ENCODE measurements around the gene AATF.

AATF gene

DNA sequence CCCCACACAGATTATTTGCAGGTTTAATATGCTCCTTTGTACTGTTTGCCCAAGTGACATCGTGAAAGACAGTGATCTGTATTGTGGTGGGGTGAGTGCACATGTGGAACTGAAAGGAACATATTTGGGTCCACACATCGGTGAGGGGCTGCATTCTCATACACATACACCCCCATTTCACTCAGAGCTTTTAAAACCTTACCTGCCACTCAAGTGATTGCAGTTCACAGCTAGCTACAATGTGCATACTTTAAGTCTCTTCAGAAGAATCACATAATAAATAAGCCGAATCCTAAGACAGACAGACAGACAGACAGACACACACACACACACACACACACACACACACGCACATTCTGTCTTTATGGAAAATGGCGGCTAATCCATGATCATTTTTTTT lies 102.6 kb downstream of the AATF start:
- no peak overlapping the region for H3K27ac Mint-ChIP-seq
- no peaks in the 10 kb centered on the region for H3K9me3 Mint-ChIP-seq
- peaks cover 10% of the 10 kb centered on the region for H3K36me3 Mint-ChIP-seq (ENCODE audit: low read depth)

DNA sequence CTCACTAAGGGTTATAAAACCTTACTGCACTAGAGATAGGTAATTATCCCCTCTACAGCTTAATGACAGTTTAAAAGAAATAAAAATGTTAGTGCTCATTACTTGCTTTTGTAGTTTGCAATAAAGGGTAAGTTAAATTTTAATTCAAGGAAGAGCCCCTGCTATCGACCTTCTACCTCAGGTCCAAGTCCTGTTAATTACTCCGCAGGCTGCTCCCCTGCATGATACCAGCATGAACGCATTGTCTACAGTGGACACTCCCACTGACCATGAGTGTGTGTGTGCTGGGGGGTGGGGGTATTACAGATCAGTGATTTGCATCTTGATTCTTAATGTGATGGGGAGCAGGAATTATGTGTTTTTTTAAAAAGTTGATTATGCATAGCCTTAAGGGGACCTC lies 103.1 kb downstream of the AATF start:
- Mint-ChIP-seq H3K36me3 (ENCODE audit: low read depth) (peaks cover 10% of the 10 kb centered on the region), H3K9me3 (no peaks in the 10 kb centered on the region), H3K27ac (no peak overlapping the region), H3K4me1 (ENCODE audit: low read depth) (peaks cover 10% of the 10 kb centered on the region), H3K27me3 (ENCODE audit: low read depth) (no peaks in the 10 kb centered on the region), H3K4me3 (no peak overlapping the region)

More for the DNA sequence above, 102.6 kb downstream of the AATF start:
- no peak overlapping the region for H3K4me3 Mint-ChIP-seq
- H3K4me1 Mint-ChIP-seq (ENCODE audit: low read depth) = peaks cover 10% of the 10 kb centered on the region
- no peaks in the 10 kb centered on the region for H3K27me3 Mint-ChIP-seq (ENCODE audit: low read depth)

DNA sequence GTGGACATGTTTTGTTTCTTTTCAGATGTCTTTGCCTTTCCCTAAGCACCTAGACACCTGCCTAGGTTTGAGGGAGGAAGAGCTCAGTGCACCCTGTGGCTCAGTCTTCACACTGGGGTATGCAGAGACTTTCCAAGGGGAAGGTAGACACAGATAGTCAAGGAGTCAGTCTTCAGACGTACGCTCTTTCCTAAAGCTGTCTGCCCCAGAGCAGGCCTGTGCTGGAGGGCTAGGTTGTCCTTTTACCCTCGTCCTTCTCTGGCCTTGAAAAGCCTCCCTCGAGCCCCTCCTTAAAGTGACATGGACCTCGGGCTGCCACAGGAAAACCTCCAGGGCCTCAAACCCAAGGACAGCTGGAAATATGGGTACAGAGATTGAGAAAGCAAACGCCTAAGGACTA lies 103.7 kb downstream of the AATF start:
- H3K4me1 Mint-ChIP-seq (ENCODE audit: low read depth) = peaks cover 9% of the 10 kb centered on the region
- H3K27me3 Mint-ChIP-seq (ENCODE audit: low read depth) = no peaks in the 10 kb centered on the region
- H3K36me3 Mint-ChIP-seq (ENCODE audit: low read depth) = peaks cover 12% of the 10 kb centered on the region
- no peak overlapping the region for H3K27ac Mint-ChIP-seq
- H3K4me3 Mint-ChIP-seq = no peak overlapping the region
- no peaks in the 10 kb centered on the region for H3K9me3 Mint-ChIP-seq

DNA sequence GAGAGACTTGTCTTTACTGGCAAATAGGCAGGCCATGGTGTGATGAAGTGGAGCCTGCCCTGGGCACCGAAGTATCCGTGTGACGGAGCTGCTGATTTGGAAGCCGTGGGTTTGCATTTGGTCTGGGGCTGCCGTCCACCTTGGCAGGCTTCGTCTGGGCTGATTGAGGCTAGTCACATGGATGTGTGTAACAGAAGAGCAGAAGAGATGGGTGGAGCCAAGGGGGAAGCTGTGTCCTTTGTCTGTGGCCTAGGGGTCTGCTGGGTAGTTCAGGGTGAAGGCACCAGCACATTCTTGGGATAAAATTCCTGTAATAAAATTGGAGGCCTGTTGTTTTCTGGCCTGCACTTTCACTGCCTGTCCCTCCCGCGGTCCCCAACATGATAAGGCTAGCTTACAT lies 106.1 kb downstream of the AATF start:
- Mint-ChIP-seq H3K27ac (no peak overlapping the region), H3K36me3 (ENCODE audit: low read depth) (peaks cover 10% of the 10 kb centered on the region)

DNA sequence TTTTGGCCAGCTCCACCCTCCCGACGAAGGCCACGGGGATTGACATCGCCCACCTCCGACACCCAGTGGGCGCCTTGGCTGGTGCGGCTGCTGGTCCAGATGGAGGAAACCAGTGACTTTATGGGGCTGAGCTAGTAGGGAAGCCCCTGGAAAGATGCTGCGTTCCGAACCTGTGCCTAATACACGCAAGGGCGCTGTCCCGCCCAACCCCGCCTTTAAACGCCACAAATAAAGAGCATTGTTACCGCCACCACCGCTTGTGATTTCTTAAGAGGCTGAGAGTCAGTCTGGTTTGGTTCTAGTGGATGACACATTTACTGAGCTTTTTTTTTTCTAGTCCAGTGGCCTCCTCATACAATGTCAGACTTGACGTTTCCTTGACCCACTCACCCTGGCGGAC lies 107.9 kb downstream of the AATF start:
- peaks cover 10% of the 10 kb centered on the region for H3K36me3 Mint-ChIP-seq (ENCODE audit: low read depth)
- no peak overlapping the region for H3K4me3 Mint-ChIP-seq
- H3K27ac Mint-ChIP-seq = no peak overlapping the region
- H3K9me3 Mint-ChIP-seq = no peaks in the 10 kb centered on the region
- H3K27me3 Mint-ChIP-seq (ENCODE audit: low read depth) = no peaks in the 10 kb centered on the region
- H3K4me1 Mint-ChIP-seq (ENCODE audit: low read depth) = no peaks in the 10 kb centered on the region

More for the DNA sequence above, 106.1 kb downstream of the AATF start:
- no peaks in the 10 kb centered on the region for H3K9me3 Mint-ChIP-seq
- H3K4me1 Mint-ChIP-seq (ENCODE audit: low read depth) = no peaks in the 10 kb centered on the region
- no peak overlapping the region for H3K4me3 Mint-ChIP-seq
- H3K27me3 Mint-ChIP-seq (ENCODE audit: low read depth) = no peaks in the 10 kb centered on the region

DNA sequence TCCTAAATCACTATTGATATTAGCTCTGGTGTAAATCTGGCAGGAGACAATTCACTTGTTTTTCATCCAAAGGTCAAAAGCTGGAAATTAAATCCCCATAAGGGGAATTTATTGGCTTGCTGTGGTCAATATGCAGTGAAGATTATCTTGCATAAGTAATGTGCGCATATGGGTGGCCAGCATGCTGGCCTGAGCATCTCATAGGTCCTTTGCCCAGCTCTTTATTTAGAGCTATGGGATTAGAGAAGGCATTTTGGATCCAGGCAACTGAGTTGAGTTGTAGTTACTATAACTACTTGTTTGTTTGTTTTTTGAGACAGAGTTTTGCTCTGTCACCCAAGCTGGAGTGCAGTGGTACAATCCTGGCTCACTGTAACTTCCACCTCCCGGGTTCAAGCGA lies 110.7 kb downstream of the AATF start:
- no peaks in the 10 kb centered on the region for H3K27me3 Mint-ChIP-seq (ENCODE audit: low read depth)
- no peaks in the 10 kb centered on the region for H3K9me3 Mint-ChIP-seq
- H3K4me1 Mint-ChIP-seq (ENCODE audit: low read depth) = no peaks in the 10 kb centered on the region
- no peak overlapping the region for H3K4me3 Mint-ChIP-seq
- no peak overlapping the region for H3K27ac Mint-ChIP-seq
- H3K36me3 Mint-ChIP-seq (ENCODE audit: low read depth) = peaks cover 7% of the 10 kb centered on the region

DNA sequence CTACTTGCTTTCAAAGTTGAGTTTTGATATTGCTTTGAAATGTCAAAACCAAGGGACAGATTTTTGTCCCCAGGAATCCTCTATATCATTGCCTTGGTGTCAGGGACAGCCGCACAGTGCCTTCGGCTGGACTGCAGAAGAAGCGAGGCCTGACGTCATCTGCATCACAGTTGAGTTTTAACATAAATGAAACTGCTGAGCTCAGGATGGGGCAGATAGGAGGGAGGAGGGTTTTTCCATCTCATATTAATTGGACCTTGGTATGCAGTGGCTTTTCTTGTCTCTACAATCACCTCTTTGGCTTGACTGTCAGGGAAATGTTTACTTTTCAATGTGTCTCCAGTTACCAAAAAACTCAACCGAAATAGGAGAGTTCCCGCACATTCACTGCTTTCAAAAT lies 111.3 kb downstream of the AATF start:
- Mint-ChIP-seq H3K9me3 (no peaks in the 10 kb centered on the region), H3K4me3 (no peak overlapping the region), H3K36me3 (ENCODE audit: low read depth) (peaks cover 7% of the 10 kb centered on the region), H3K27ac (no peak overlapping the region), H3K4me1 (ENCODE audit: low read depth) (no peaks in the 10 kb centered on the region), H3K27me3 (ENCODE audit: low read depth) (peaks cover 3% of the 10 kb centered on the region)

DNA sequence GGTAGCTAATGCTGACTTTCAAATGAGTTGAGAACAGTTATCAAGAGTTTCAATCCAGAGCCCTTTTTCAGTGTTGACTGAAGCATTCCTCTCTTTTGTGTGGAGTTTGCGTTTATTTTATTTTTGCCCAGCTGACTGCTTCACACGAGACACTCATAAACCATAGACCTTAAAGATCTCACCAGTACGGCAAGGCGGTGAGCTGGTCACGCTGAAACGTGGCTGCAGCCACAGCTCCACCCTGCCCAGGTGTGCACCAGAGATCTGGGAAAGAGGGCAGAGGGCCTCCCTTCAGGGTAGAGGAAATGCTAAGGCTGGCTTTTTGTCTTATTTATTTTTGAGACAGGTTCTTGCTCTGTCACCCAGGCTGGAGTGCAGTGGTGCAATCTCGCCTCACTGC lies 112.2 kb downstream of the AATF start:
- Mint-ChIP-seq H3K36me3 (ENCODE audit: low read depth) (peaks cover 7% of the 10 kb centered on the region), H3K27ac (no peak overlapping the region), H3K9me3 (no peaks in the 10 kb centered on the region), H3K4me1 (ENCODE audit: low read depth) (no peaks in the 10 kb centered on the region), H3K27me3 (ENCODE audit: low read depth) (peaks cover 3% of the 10 kb centered on the region), H3K4me3 (no peak overlapping the region)

DNA sequence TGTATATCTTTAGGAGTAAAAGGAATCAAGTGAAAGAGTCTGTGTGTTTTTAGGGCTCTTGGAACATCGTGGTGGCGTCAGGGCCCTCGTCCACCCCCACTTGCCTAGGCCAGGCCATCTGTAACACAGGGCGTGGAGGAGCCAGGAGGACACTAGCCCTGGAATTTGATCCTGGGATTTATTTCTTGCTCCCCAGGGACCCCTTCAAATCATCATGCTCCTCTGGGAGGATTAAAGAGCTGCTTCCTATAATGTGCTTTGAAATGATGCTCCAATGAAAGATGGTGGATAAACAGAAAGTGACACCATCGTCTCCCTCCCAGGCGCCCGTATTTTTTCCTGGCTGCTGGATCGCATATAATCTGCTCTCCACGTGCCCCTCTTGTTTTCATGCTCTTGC lies 113.3 kb downstream of the AATF start:
- no peaks in the 10 kb centered on the region for H3K9me3 Mint-ChIP-seq
- H3K4me1 Mint-ChIP-seq (ENCODE audit: low read depth) = no peaks in the 10 kb centered on the region
- peaks cover 6% of the 10 kb centered on the region for H3K27me3 Mint-ChIP-seq (ENCODE audit: low read depth)
- peaks cover 5% of the 10 kb centered on the region for H3K36me3 Mint-ChIP-seq (ENCODE audit: low read depth)
- no peak overlapping the region for H3K27ac Mint-ChIP-seq
- H3K4me3 Mint-ChIP-seq = no peak overlapping the region

DNA sequence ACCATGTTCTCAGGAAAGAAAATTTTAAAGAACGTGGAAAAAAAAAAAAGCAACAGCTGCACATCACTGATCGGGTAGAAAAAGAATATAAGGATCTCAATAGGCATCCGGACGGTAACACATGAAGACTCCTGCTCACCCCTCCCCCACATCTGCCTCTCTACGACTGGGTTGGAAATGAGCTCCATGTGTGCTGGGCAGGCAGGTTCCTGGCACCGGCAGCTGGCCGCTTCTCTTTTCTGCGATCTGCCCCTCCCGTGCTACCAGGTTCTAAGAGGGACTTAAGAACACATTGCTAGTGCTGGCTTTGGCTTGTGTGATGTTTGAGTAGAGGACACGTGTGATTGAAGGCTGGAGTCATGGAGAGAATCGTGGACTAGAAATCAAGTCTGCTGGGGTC lies 115.5 kb downstream of the AATF start:
- Mint-ChIP-seq H3K27me3 (ENCODE audit: low read depth) (peaks cover 10% of the 10 kb centered on the region), H3K27ac (no peak overlapping the region), H3K4me1 (ENCODE audit: low read depth) (no peaks in the 10 kb centered on the region), H3K36me3 (ENCODE audit: low read depth) (no peaks in the 10 kb centered on the region), H3K4me3 (no peak overlapping the region), H3K9me3 (no peaks in the 10 kb centered on the region)

DNA sequence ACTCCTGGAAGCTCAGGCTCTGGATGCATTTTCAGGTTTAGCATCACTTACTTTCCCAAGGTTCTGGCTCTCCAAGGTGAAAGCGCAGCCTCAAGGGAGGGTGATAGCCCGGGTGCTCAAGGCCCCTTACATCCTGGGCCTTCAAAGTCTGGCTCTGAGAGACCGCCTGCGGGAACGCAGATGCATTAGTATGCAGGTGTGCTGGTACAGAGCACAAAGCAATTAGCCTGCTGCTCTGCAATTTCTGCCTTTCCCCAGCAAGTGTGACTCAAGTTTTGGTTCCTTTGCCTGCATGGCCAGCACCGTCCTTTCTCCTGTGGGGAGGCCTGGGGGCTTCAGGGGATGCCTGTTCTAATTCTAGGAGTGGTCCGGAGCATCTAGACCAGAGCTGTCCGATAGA lies 116.2 kb downstream of the AATF start:
- Mint-ChIP-seq H3K27me3 (ENCODE audit: low read depth) (peaks cover 10% of the 10 kb centered on the region), H3K36me3 (ENCODE audit: low read depth) (no peaks in the 10 kb centered on the region), H3K4me1 (ENCODE audit: low read depth) (no peaks in the 10 kb centered on the region), H3K27ac (no peak overlapping the region), H3K9me3 (no peaks in the 10 kb centered on the region), H3K4me3 (no peak overlapping the region)

DNA sequence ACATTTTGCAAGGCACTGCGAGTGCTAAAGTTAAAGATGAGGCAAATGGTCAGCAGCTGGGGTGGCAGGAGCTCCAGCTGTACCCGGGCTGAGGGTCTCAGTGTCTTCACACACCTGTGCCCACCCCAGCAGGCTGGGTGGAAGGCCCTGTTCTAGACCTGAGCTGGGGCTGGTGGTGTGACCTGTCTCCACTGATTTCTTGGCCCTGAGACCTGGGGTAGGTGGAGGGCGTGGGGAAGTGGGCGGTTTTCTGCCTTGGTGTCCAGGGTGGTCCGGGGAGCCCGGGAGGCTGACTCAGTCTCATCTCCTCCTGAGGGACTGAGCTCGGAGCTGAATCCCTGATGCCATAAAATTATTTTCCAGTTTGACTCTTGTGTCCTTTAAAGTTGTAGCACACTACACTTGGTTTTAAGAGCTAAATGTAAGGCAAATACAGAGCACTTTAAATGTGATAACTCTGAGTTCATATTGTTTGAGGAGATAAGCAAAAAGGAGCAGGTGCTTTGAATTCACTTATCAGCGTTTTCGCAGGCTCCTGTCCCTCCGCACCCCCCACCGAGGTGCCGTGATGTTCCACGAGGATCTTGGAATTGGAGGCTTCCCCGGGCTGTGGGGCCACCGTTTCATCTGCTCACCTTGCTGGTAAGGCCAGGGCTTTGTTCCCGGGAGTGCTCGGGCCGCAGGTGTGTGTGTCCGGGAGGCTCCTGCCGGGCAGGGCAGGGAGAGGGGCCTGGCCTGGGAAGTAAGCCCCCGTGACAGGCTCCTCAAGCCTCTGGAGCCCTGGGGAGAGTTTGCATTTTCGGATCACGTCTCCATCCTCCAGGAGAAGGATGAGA lies 117.0 kb downstream of the AATF start:
- Mint-ChIP-seq H3K9me3 (no peaks in the 10 kb centered on the region), H3K4me1 (ENCODE audit: low read depth) (no peaks in the 10 kb centered on the region), H3K27ac (no peak overlapping the region), H3K36me3 (ENCODE audit: low read depth) (no peaks in the 10 kb centered on the region), H3K27me3 (ENCODE audit: low read depth) (peaks cover 10% of the 10 kb centered on the region), H3K4me3 (no peak overlapping the region)

DNA sequence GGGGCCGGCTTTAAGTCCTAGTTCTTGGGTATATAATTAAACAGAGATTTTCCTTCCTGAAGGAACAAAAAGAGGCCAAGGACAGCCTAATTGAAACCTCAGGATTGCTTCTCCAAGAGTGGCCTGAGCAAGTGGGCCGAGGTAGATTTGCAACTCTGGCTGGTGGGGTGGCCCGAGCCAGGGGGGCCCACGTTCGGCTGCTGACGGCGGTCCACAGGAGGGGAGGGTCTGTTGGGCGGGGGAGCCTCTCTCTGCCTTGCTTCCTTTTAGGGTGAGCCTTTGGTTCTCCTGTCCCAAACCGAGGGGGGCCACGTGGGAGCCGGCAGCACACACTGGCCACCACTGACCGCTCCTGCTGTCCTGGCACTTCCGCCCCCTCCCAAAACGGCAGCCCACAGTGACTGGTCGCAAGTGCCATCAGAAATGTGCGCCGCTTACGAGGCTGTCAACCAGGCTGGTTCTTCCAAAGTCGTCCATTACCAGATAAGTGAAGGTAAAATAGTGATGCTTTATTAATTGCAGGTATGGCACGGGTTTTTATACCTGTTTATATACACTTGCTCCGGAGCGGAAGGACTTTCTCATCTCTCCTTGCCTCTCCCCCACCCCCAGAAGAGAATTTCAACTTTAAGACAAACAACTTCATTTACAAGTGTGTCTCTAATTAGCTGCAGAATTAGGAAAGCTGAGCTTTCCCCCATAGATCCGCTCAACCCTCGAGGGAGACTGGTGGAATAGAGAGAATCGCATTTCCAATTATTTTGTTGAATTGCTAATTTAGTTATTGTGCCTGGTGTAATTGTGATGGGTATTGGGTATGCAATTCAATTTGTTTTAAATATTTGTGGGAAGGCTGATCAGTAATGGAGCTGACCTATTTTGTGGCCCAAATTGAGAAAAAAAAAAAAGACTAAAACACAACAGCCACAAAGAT lies 117.8 kb downstream of the AATF start:
- Mint-ChIP-seq H3K27ac (no peak overlapping the region), H3K4me1 (ENCODE audit: low read depth) (no peaks in the 10 kb centered on the region), H3K36me3 (ENCODE audit: low read depth) (no peaks in the 10 kb centered on the region), H3K4me3 (no peak overlapping the region), H3K27me3 (ENCODE audit: low read depth) (peaks cover 10% of the 10 kb centered on the region), H3K9me3 (no peaks in the 10 kb centered on the region)

DNA sequence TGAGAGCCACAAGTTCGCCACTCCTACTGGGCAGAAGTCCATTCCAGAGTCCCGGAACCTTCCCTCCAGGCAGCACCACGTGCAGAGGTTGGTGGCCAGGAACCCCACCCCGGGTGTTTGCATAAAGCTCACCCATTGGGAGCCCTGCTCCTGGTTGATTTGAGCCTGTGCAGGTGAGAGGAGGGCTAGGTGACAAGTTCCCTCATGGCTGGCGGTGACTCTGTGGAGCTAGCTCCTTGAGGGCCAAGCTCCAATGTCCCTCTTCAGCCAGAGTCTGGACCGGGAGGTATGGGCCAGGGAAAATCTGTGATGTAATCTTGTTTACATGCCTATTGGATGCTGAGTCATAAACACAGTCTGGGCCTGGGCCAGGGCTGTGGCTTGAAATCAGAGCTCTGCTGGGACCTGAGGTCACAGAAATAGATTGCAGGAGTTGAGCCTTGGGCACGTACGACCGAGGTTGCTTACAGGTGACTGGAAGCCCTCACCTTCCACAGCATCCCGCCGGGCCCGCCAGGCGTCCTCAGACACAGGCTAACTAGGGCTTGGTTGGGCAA lies 118.9 kb downstream of the AATF start:
- Mint-ChIP-seq H3K27ac (no peak overlapping the region), H3K4me1 (ENCODE audit: low read depth) (no peaks in the 10 kb centered on the region), H3K36me3 (ENCODE audit: low read depth) (no peaks in the 10 kb centered on the region), H3K9me3 (no peaks in the 10 kb centered on the region), H3K4me3 (no peak overlapping the region), H3K27me3 (ENCODE audit: low read depth) (peaks cover 18% of the 10 kb centered on the region)

DNA sequence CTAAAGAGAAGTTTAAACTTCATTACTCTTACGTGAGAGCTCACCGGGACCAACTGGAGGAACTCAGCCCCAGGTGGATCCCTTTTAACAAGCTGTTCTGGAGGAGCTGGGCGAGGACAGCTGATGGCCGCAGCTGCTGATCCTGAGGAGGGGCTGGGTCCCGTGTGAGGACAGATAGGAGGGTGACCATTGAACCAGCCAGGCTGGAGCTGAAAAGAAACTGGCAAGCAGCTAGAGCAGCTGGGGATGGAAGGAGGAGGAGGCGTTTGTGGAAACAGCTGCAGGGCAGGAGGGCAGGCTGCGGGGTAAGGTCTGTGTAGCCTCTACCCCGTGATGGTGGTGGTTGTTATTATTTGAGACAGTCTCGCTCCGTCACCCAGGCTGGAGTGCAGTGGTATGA lies 119.5 kb downstream of the AATF start:
- Mint-ChIP-seq H3K4me3 (no peak overlapping the region), H3K27ac (no peak overlapping the region), H3K4me1 (ENCODE audit: low read depth) (no peaks in the 10 kb centered on the region), H3K27me3 (ENCODE audit: low read depth) (peaks cover 22% of the 10 kb centered on the region), H3K36me3 (ENCODE audit: low read depth) (no peaks in the 10 kb centered on the region), H3K9me3 (no peaks in the 10 kb centered on the region)
